Stimulated activated CD4-positive, alpha-beta T cell treated with anti-CD3 and anti-CD28 coated beads, Interleukin-15, amount 100 ng/mL, for 48 hours (primary cell): ENCODE measurements around the gene RNF150.

Experiments used
- DNase-seq, 2 donors: peaks; one replicate each; pipeline ENCODE4 v3.0.0-alpha.2; 2020; ENCODE audit warnings: low read depth in 2 of 2

RNF150 gene

GRCh38 chr4:140980426-140981200 lies 152.7 kb downstream of the RNF150 start:
- no peak for DNase-seq

DNA sequence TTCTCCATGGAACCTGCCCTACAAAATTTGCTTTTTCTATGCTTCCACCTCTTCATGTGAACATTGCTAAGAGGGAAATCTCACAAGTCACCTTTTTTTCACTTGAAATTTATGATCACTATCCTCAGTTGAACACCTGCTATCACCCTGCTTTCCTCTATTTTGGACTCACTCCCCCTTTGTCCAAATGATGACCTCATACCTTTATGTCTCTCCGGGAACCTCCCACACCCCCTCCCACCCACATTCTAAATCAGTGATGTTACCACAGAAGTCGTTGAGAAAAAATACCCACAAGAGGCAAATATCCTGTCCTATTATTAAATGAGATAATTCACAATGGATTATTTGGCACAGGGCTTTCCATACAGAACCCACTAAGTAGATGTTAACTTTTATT lies 156.5 kb downstream of the RNF150 start:
- no peak for DNase-seq

DNA sequence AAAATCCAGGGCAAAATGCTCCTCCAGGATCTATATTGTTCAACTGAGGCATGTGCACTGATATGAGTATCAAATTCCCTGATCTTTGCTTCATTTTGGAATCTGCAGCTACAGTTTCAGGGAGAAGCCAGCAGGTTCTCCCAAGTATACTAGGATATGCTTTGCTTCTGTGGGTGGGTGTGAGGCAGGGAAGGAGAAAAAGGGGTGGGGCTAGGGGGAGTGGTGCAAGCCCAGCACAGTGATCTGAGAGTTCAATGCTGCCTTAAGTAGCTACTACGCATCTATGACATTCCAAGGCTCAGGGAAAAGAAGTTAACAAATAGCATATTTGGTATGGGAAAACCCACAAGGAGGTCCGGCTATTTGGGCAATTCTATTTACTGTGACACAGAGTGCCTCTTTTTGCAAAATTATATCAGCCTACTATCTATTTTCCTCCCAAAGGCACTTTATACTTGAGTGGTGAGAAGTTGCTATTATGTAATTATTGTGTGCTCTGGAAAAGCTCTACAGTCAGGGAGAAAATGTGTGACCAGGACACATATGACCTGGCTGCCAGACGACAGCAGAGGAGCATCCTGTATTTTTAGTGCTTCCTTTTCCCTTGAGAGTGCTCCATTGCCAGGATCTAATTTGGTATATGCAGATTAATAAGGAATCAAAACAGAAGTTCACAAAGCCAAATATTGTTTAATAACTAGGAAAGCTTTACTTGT lies 162.0 kb downstream of the RNF150 start:
- no peak for DNase-seq

DNA sequence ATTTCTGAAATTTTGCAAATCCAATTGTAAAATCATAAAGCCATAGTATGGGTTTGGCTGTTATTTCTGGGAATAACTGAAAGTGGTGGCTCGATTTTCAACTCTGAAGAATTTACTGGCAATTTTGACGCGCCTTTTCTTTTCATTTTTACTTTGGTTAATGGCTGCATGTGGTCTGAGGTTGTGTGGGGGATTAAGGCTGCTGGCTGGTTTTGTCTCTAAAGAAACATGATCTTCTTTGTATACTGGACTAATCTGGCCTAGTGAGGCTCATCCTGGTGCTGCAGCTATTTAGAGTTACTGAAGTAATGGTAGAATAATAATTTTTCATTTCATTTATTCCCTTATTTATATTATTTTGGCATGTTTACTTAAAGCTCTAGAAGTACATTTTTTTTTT lies 164.0 kb downstream of the RNF150 start:
- no peak for DNase-seq

GRCh38 chr4:140968371-140968770 lies 164.9 kb downstream of the RNF150 start:
- DNase-seq, result no peak

GRCh38 chr4:140963883-140964282 lies 169.4 kb downstream of the RNF150 start:
- no peak for DNase-seq

DNA sequence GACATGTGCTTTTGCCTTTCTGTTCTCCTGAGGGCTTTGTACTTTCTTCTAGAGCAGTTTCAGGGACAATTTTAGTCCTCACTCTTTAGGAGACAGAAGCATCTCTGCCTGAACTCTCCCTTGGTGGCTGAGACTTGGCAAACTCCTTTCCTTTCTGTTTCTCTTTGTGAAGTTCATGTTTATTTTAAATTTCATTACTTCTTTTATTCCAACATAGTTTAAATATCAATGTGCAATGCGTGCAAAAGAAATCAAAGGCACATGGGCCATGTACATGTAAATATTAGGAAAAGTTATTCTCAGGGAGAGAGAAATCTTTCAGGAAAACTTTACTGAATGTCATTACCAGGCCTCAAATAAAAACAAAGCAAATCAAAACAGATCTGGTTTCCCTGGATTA lies 177.6 kb downstream of the RNF150 start:
- DNase-seq, result no peak

- DNase-seq, result no peak
Measured at GRCh38 chr4:140952717-140953116, 180.6 kb downstream of the RNF150 start.

DNA sequence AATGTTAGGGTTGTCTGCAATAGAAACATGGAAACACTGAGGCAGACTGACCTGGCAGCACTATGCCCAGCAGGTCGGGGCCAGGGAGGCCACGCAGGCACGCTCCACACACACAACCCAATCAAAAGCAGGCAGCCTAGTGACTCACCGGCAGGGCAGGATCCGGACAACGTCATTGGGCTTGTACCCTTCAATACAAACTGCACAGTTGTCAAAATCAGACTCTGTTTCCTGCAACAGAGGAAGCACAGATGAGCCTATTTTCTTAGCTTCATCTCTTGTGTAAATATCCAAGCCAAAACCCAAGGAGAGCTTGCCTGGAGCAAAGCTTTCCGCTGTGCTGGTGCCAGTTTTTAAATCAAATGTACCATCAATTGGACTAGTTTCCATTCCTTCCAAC lies 185.8 kb downstream of the RNF150 start:
- no peak for DNase-seq

DNA sequence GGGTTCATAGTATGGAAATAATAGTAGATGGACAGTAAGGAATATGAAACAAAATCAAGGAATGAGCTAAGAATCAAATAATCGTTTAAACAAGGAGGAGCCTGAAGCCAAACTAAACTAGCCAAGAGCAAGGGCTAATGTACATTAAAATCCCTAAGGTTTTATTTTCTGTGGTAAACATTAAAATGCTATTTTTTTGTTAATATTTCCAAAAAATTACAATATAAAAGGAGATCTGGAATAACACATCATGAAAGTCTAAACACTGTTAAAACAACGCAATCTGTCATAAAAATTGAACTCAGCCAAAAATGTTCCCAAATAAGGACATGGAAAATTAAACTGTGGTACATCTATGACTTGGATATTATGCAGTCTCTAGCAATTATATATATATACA lies 188.2 kb downstream of the RNF150 start:
- no peak for DNase-seq

- no peak for DNase-seq
Measured at GRCh38 chr4:140944572-140944971, 188.7 kb downstream of the RNF150 start.

- no peak for DNase-seq
Measured at GRCh38 chr4:140944199-140944515, 189.1 kb downstream of the RNF150 start.

DNA sequence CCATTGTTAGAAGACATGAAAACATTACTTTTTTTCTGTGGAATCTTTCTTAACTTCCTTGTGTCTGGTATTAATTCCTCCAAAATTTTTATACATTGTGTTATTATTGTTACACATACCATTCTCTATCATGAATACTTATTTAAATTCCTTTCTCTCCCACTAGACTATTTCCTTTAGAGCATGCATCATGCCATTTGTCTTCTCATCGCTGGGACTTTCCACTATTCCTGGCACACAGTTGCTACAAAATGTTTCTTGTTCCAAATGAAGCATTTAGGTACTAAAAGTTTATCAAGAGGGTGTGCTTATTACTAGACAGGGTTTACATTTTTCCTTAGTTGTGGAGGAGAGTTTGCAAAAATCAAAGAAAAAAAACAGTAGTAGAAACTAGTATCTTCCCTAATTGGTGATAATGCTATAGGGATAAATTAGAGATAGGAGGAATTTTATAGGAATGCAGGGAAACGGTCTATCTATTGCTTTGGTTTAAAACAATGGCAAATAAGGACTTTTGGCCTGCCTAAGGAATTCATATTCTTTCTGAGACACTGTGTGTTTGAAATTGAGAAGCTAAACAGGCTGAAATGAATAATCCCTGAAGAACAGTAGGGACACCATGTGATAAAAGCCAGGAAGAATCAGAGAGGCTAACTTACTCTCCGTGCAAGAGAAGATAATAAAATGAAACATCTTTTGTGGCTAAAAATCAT lies 189.6 kb downstream of the RNF150 start:
- DNase-seq, result no peak

DNA sequence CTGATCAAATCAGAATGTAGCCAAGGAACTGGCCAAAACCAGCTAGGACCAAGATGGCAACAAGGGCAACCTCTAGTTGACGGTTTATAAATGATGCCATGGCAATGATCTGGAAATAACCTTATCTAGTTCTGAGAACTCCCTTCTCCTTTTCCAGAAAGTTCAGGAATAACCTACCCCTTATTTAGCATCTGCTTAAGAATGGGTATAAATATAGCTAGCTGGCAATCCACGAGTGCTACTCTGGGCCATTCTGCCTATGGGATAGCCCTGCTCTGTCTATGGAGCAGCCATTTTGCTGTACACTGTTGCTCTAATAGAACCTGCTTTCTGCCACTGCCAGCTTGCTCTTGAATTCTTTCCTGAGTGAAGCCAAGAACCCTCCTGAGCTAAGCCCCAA lies 192.7 kb downstream of the RNF150 start:
- no peak for DNase-seq

- DNase-seq, result no peak
Measured at GRCh38 chr4:140937866-140938265, 195.4 kb downstream of the RNF150 start.

- DNase-seq, result no peak
Measured at GRCh38 chr4:140935254-140935653, 198.0 kb downstream of the RNF150 start.

DNA sequence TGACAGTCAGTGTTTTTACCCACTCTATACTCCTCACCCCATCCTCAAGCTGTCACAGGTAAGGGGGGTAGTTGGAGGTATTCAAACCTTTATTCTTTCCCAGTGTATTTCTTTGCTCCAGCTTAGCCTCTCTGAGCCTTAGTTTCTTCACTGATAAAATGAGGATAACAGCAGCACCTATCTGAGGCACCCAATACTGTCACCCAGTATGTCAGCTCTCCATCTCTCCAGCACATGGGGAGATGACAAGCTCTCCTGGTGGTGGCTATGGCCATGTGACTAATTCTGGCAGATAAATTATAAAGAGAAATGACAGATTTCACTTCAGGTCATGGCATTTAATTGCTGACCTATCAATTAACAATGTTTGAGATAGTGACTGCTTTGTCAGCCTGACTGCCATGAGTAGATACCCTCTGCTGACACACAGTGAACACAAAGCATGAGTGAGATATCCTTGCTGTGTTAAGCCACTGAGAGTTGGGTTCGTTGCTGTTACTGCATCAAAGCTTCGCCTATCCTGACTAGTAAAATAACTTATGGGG lies 200.7 kb downstream of the RNF150 start:
- DNase-seq, result no peak

DNA sequence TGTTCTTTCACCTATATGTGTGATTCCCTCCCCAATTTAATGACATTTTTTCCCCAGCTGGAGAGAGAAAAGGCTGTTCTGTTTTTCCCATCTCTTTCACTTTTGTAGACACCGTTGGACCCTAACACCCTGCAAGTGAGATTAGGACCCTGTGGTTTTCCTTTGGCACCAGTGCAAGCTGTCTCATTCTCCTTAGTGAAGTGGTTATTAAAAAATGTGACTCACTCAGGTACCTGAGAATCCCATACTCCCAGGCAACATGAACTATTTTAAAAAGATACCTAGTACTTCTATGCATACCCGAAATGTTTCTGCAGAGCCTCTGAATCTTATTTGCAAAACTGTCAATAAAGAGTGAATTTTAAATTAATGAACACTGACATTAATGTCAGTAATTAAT lies 201.4 kb downstream of the RNF150 start:
- no peak for DNase-seq

GRCh38 chr4:140930557-140930956 lies 202.7 kb downstream of the RNF150 start:
- no peak for DNase-seq

DNA sequence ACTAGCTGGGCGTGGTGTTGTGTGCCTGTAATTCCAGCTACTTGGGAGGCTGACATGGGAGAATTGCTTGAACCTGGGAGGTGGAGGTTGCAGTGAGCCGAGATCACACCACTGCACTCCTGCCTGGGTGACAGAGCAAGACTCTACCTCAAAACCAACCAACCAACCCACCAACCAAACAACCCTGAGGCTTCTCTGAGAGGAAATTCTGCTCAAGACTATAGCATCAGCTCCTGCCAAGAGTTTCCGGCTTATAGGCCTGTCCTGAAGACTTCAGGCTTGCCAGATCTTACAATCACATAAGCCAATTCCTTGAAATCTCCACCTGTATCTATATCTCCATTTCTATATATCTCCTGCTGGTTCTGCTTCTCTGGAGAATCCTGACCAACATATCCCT lies 203.3 kb downstream of the RNF150 start:
- DNase-seq, result no peak

GRCh38 chr4:140928880-140929279 lies 204.4 kb downstream of the RNF150 start:
- DNase-seq, result no peak

DNA sequence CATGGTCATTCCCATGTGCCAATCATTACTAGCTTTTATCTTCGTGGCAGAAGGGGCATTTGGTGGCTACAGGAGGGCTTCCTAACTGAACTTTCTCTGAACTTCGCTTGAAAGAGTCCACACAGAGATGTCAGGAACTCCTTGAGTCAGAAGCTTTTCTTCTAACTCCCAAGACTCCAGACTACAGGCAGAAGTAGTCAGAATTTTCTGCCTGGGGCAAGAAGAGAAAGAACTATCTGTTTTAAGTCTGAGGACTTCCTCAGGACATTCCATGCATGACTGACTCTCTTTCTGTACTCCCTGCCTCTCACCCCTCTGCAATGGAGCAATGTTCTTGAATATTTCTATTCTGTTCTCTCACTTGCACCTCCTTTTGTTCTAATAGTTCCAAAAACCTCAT lies 206.6 kb downstream of the RNF150 start:
- no peak for DNase-seq

DNA sequence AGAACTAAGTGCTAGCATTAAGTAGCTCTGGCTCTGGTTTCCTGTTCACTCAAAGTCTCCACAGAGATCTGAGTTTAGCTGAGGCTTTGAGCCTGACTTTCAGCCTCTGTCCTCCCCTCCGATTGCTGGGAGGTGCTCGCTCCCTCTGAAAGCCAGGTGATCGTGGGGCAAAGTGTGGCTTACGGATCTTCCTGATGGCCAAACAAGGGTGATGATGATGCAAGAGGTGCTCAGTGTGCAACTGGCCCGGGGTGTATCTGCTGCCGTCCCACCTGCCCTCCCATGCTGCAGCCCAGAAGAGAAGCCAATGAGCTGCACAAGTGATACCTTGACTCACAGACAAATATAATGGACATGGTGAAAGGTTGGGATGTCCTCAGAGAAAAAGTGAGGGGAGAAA lies 207.9 kb downstream of the RNF150 start:
- DNase-seq, result no peak
